ENCODE measurements around the gene EMILIN1. TPM values are rescaled to one million over a fixed set of nuclear protein-coding genes. Genes with fewer than 3 reads are reported as not detected.

The EMILIN1 gene
- total RNA-seq, 4 donors from 2014 or later, result 6.2 to 27.8 (median 9.9) TPM

DNA sequence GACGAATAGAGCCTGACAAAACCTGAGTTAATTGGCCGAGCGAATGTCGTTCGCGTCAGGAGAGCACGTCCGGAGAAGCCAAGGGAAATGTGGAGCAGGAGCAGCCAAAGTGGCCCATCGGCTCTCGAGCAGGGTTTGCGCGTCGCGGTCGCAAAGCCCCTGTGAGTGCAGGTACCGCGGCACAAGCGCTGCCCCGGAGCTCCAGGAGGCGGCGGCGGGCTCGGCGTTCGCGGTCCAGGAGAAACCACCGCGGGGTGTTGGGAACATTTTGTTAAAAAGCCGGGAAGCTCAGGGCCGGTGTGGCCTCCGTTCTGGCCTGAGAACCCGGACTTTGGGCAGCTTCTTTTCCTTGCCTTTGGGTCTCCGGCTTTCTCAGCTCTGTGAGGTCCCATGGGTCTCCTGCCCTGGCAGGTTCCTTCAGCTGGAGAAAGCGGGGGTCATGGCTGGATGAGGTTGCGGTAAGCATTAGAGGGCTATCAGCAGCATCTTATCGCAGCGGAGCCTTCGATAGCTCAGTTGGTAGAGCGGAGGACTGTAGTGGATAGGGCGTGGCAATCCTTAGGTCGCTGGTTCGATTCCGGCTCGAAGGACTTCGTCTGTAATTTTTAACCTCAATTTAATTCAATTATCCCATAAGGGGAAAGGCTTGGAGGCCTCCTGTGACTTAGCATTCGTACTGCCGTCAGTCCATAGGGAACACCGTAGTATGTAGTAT is 28.0 kb upstream of the EMILIN1 start:
- peaks cover 11 to 34% (median 13%) of the 10 kb centered on the region in 3 donors for H3K4me1 ChIP-seq
- DNase-seq, result peak; percentile 20
- 0% methylated on average over 8 to 11 of the region's 48 CpGs for WGBS, 2 donors
- TF ChIP-seq POLR2A (IDR thresholded peaks at IDR 0.05) (peak in 1 of 4 donors; percentile 8), CTCF (IDR thresholded peaks at IDR 0.05) (peak in 4 of 6 experiments; percentile 40 to 64 (median 48))
- intact Hi-C loops (cut with DNase I), result no loop called here
- H3K36me3 ChIP-seq, result peaks cover 9 to 22% (median 9%) of the 10 kb centered on the region in 3 donors
- H3K9me3 ChIP-seq, result no peaks in the 10 kb centered on the region
- H3K4me3 ChIP-seq, result peak overlapping the region; percentile 77 to 99 (median 96)
- peak overlapping the region; percentile 87 to 96 (median 93) for H3K27ac ChIP-seq
- H3K27me3 ChIP-seq, result no peaks in the 10 kb centered on the region

DNA sequence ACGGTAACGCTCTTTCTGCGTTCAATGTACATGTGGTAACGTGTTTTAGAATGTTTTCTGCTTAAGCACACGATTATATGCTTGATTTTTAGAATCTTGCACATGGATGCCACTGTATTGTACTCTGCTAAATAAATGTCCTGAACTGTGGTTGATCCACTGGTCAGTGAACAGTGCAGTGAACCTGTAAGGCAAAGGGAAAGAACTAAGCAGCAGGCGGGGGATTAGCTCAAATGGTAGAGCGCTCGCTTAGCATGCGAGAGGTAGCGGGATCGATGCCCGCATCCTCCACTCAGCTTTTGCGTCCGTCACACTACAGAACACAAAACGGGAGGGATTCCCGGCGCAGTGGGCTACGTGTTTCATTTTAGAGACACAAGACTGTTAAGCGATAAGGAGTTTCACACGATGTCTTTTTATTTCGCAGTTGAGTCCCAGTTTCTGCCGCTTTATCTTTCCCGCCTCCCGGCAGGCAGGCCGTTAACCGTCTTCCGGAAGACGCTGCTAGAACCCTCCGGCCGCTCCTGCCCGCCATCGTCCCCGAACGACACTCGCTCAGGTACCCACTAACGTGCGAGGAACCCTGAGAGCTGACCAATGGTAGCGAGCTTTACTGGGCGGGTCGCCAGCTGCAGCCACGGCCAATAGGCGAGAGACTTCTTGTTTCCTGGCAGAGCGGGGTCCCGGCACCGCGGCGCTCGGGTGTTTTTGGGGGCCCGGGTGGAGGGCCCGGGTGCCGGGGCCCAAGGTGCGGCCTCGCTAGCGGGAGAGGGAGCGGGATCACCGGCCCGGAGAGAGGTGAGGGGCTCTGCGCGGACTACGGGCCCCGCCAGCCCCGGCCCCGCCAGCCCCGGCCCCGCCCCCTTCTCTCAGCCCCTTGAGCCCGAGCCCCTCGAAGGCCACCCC is 27.2 kb upstream of the EMILIN1 start, which contains the start of gene AGBL5:
Gene AGBL5, plus strand, starts transcription at position 673 of the 906 bp plus-strand sequence. CDS start 1,291 bp downstream, outside the sequence.
- H3K4me3 ChIP-seq, result peak within 1 kb of the TSS; percentile 77 to 99 (median 96)
- no peaks in the 10 kb centered on the region for H3K27me3 ChIP-seq
- peaks cover 9 to 30% (median 15%) of the 10 kb centered on the region in 3 donors for H3K36me3 ChIP-seq
- WGBS, 2 donors, result 1% methylated on average over 25 to 27 of the region's 67 CpGs
- peak within 1 kb of the TSS; percentile 87 to 96 (median 93) for H3K27ac ChIP-seq
- peak; percentile 72 for DNase-seq
- H3K9me3 ChIP-seq, result no peaks in the 10 kb centered on the region
- intact Hi-C loops (cut with DNase I), result no loop called here
- peaks cover 11 to 34% (median 13%) of the 10 kb centered on the region in 3 donors for H3K4me1 ChIP-seq
- peak in 1 of 6 experiments; percentile 3 for TF ChIP-seq CTCF (IDR thresholded peaks at IDR 0.05)
- TF ChIP-seq POLR2A (IDR thresholded peaks at IDR 0.05), result peak in 2 of 4 donors; percentile 59 to 74

GRCh38 chr2:27051902-27052645 is 26.3 kb upstream of the EMILIN1 start:
- 14% methylated on average over 6 to 9 of the region's 24 CpGs for WGBS, 2 donors
- Histone ChIP-seq H3K9me3 (no peaks in the 10 kb centered on the region), H3K36me3 (peaks cover 9 to 38% (median 15%) of the 10 kb centered on the region in 3 donors), H3K4me1 (peaks cover 11 to 34% (median 13%) of the 10 kb centered on the region in 3 donors), H3K27ac (peak overlapping the region; percentile 87 to 96 (median 93)), H3K27me3 (no peaks in the 10 kb centered on the region), H3K4me3 (peak overlapping the region; percentile 77 to 99 (median 96))
- TF ChIP-seq POLR2A (IDR thresholded peaks at IDR 0.05) (no peak), CTCF (IDR thresholded peaks at IDR 0.05) (no peak)
- intact Hi-C loops (cut with DNase I), result no loop called here
- no peak for DNase-seq

DNA sequence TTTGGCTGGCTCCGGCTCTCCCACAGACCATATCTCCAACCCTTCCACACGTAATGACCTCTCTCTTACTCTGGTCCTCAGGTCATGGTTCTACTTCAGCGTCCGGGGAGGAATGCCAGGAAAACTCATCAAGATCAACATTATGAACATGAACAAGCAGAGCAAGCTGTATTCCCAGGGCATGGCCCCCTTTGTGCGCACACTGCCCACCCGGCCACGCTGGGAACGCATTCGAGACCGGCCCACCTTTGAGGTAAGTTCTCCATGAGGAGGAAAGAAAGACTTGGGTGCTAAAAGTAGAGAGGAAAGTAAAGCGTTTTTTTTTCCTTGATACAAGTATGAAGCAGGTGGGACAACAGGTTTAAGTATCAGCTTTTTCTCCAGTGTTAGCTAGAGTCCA is 25.1 kb upstream of the EMILIN1 start:
- intact Hi-C loops (cut with DNase I), result no loop called here
- H3K4me1 ChIP-seq, result peaks cover 11 to 34% (median 13%) of the 10 kb centered on the region in 3 donors
- TF ChIP-seq POLR2A (IDR thresholded peaks at IDR 0.05), result no peak
- no peak for TF ChIP-seq CTCF (IDR thresholded peaks at IDR 0.05)
- H3K27ac ChIP-seq, result peak overlapping the region in 2 of 4 donors; percentile 92 to 96
- peaks cover 9 to 51% (median 15%) of the 10 kb centered on the region in 3 donors for H3K36me3 ChIP-seq
- no peaks in the 10 kb centered on the region for H3K9me3 ChIP-seq
- no peaks in the 10 kb centered on the region for H3K27me3 ChIP-seq
- no peak overlapping the region for H3K4me3 ChIP-seq
- DNase-seq, result no peak
- 78% methylated on average over 11 of the region's 11 CpGs for WGBS, 2 donors
